HG02642 (cell line): ENCODE results near the gene TAOK3.

ENCODE experiments used
- ATAC-seq: cut with Tn5 transposase; IDR thresholded peaks from one replicate; pipeline ENCODE4 v1.9.1; 2021; ENCODE audit warnings: mild to moderate bottlenecking; ENCODE audit not compliant: unreplicated experiment, poor library complexity

TAOK3 gene

DNA sequence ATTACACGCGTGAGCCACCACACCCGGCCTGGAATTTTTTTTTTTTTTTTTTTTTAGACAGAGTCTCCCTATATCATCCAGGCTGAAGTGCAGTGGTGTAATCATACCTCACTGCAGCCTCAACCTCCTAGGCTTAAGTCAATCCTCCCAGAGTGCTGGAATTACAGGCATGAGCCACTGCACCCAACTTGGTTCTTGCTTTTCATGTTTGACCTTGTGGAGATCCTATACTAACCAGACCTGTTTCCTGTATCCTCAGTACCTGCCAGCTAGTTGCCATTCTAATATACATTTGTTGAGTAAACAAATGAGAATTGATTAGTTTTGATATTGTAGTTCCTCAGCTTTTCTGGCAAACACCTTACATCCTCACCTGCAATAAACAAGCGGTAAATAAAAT, 265.7 kb downstream of the TAOK3 start:
- ATAC-seq: no peak

DNA sequence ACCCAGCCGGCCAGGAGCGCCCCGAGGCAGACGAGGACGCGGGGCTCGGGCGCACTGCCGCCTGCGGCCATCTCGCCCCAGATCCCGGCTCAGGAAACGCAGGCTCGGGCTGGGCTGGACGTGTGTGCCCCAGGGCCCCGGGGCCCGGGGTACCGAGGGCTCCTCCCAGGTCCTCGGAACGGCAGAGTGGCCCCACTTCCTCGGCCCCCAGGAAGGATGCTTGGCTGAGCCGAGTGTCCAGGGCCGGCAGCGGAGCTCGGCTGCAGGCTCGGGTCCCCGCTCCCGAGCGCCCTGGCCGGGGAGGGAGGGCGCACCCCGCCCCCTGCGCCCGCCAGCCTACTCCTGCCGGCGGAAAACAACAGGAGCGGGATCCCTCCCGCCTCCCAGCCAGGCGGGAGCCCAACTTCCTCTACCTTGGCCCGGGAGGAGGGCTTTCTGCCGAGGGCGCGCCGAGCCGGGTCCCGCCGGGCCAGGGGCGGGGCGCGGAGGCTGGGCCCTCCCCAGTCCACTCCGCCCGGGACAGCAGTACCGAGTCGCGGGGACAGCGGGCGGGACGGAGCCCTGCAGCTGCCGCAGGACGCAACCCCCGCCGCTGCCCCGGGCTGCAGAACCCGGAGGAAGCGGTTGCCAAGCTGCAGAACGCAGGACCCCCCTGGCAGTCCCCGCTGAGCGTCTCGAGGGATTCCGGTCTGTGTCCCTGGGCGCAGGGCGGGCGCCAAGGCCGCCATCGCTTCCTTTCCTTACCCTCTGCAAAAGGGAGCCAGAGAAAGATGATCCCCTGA, 268.9 kb downstream of the TAOK3 start, which contains the start of gene VSIG10:
VSIG10 (minus strand) TSS at position 411 of the 782 bp plus-strand sequence; CDS start at position 71, 340 bp downstream.
- ATAC-seq: no peak

DNA sequence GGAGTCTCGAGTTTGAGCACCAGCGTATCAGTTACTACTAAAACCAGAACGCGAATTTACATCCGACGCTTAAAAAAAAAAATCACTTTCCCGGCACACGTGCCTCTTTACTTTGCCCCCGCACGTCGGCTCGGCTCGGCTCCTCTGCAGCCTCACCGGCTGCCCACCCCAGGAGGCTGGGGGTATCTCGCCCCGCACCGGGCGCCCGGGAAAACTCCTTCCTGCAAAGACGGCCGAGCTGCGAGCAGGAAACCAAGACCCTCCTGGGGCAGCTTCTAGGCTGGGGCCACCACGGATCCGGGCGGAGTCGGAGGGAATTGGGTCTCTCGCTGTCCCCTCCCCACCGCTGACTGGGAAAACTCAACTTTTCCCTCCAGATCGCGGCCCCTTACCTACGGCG, 269.5 kb downstream of the TAOK3 start:
- ATAC-seq: no peak

DNA sequence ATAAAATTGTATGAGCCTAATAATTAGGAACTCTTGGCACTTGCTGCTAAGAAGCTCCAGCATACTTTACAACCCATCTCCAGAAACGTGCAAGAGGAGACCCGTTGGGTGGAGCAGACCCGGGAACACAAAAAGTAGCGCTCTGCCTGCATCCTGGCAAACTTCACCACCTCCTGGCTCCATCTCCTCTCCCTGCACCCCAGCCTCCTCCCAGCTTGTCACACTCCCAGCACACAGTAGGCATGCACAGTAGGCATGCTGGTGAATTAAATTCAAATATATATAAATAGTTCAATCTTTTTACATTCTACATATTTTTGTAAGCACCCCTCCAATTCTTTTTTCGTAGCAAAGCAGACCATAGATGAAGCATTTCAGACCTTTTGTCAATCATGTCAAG, 270.1 kb downstream of the TAOK3 start:
- ATAC-seq: no peak

DNA sequence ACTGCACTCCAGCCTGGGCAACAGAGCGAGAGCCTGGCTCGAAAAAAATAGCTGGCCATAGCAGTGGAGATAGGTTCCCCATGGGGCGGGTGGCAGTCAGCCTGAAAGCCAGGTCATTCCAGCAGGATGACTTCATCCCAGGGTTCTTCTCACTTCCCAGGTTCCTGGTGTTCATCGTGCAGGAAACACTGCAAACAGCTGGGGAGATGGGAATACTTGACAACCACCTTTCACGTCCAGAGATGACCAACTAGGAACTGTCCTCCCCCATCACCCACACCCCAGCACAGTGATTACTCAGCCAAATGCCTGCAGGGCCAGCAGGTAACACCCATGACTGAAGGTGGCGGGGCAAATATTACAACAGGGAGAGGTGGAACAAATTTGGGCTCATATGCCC, 270.6 kb downstream of the TAOK3 start:
- ATAC-seq: no peak

DNA sequence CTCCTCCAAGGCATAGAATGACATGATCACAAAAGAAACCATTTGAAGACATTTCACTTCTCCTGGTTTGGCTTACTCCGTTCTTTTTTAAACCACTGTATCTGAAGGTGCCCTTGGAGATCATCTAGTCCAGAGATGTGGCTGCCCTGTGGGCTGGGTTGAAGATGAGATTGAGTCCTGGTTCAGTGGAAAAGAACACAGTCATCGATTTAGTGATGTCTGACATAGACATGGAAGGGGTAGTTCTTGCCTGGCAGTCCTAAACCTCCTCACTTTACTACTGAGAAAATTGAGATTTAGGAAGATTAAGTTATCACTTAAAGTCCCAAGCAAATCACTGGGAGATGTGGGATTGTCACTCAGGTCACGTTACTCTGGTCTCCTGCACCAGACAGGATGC, 271.7 kb downstream of the TAOK3 start:
- no peak for ATAC-seq
